Measurements from ENCODE around the gene TAX1BP3.

GRCh38 chr17:3636908-3637373 is 31.4 kb downstream of the TAX1BP3 start:
- TF ChIP-seq SOX6 (IDR thresholded peaks at IDR 0.05): no peak
- no peak for TF ChIP-seq STAT6 (CRISPR knock-in tag; IDR thresholded peaks at IDR 0.05)
- TF ChIP-seq, protein P1, sequence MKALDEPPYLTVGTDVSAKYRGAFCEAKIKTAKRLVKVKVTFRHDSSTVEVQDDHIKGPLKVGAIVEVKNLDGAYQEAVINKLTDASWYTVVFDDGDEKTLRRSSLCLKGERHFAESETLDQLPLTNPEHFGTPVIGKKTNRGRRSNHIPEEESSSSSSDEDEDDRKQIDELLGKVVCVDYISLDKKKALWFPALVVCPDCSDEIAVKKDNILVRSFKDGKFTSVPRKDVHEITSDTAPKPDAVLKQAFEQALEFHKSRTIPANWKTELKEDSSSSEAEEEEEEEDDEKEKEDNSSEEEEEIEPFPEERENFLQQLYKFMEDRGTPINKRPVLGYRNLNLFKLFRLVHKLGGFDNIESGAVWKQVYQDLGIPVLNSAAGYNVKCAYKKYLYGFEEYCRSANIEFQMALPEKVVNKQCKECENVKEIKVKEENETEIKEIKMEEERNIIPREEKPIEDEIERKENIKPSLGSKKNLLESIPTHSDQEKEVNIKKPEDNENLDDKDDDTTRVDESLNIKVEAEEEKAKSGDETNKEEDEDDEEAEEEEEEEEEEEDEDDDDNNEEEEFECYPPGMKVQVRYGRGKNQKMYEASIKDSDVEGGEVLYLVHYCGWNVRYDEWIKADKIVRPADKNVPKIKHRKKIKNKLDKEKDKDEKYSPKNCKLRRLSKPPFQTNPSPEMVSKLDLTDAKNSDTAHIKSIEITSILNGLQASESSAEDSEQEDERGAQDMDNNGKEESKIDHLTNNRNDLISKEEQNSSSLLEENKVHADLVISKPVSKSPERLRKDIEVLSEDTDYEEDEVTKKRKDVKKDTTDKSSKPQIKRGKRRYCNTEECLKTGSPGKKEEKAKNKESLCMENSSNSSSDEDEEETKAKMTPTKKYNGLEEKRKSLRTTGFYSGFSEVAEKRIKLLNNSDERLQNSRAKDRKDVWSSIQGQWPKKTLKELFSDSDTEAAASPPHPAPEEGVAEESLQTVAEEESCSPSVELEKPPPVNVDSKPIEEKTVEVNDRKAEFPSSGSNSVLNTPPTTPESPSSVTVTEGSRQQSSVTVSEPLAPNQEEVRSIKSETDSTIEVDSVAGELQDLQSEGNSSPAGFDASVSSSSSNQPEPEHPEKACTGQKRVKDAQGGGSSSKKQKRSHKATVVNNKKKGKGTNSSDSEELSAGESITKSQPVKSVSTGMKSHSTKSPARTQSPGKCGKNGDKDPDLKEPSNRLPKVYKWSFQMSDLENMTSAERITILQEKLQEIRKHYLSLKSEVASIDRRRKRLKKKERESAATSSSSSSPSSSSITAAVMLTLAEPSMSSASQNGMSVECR (CRISPR knock-in tag; IDR thresholded peaks at IDR 0.05): peak; percentile 70
- TF ChIP-seq, protein P2, sequence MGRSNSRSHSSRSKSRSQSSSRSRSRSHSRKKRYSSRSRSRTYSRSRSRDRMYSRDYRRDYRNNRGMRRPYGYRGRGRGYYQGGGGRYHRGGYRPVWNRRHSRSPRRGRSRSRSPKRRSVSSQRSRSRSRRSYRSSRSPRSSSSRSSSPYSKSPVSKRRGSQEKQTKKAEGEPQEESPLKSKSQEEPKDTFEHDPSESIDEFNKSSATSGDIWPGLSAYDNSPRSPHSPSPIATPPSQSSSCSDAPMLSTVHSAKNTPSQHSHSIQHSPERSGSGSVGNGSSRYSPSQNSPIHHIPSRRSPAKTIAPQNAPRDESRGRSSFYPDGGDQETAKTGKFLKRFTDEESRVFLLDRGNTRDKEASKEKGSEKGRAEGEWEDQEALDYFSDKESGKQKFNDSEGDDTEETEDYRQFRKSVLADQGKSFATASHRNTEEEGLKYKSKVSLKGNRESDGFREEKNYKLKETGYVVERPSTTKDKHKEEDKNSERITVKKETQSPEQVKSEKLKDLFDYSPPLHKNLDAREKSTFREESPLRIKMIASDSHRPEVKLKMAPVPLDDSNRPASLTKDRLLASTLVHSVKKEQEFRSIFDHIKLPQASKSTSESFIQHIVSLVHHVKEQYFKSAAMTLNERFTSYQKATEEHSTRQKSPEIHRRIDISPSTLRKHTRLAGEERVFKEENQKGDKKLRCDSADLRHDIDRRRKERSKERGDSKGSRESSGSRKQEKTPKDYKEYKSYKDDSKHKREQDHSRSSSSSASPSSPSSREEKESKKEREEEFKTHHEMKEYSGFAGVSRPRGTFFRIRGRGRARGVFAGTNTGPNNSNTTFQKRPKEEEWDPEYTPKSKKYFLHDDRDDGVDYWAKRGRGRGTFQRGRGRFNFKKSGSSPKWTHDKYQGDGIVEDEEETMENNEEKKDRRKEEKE (IDR thresholded peaks at IDR 0.05; ENCODE audit: borderline replicate concordance in 1 of 2, control insufficient read depth in 1 of 2, low read depth in 2 of 2, low read length in 1 of 2): no peak
- TF ChIP-seq ZBTB8A (IDR thresholded peaks at IDR 0.05; ENCODE audit: partially characterized antibody): no peak
- TF ChIP-seq POLR2AphosphoS5 (IDR thresholded peaks at IDR 0.05; ENCODE audit: control insufficient read depth, insufficient read depth, low read depth, low read length): no peak
- TF ChIP-seq MBD2 (IDR thresholded peaks at IDR 0.05; ENCODE audit: borderline replicate concordance, low read depth): no peak
- no peak for TF ChIP-seq SMARCE1 (IDR thresholded peaks at IDR 0.05)
- no peak for TF ChIP-seq ZNF778 (CRISPR knock-in tag; IDR thresholded peaks at IDR 0.05)

Data from K562 (cell line).